ENCODE results near the gene PRMT5.
"Not testable (repeated sequence)": the region's sequence is repeated elsewhere in the genome, so short reads cannot be mapped to it uniquely, and the experiment has no call there.

The PRMT5 gene

GRCh38 chr14:22929104-22929960 lies at the start of gene PRMT5:
Gene PRMT5, minus strand, starts transcription at chr14:22929376. Its CDS starts 15 bp downstream, at chr14:22929361.
- DNase-seq (ENCODE audit: low read depth), result peak; percentile 100

DNA sequence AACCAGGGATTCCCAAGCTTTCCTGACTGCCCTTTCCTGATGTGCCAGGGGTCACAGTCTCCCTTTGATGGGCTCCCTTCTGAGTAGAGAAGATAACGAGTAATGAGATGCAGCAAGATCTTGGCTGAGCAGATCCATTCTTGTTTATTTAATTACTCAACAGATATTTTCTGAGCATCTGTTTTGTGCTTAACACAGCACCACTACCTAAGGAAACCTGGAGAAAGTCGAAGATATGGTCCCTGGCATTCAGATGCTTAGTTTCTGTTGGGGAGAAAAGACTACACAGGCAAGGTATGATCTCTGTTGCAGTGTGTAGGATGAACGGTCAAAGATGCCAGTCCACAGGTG lies 49.3 kb upstream of the PRMT5 start:
- DNase-seq (ENCODE audit: low read depth), result no peak

DNA sequence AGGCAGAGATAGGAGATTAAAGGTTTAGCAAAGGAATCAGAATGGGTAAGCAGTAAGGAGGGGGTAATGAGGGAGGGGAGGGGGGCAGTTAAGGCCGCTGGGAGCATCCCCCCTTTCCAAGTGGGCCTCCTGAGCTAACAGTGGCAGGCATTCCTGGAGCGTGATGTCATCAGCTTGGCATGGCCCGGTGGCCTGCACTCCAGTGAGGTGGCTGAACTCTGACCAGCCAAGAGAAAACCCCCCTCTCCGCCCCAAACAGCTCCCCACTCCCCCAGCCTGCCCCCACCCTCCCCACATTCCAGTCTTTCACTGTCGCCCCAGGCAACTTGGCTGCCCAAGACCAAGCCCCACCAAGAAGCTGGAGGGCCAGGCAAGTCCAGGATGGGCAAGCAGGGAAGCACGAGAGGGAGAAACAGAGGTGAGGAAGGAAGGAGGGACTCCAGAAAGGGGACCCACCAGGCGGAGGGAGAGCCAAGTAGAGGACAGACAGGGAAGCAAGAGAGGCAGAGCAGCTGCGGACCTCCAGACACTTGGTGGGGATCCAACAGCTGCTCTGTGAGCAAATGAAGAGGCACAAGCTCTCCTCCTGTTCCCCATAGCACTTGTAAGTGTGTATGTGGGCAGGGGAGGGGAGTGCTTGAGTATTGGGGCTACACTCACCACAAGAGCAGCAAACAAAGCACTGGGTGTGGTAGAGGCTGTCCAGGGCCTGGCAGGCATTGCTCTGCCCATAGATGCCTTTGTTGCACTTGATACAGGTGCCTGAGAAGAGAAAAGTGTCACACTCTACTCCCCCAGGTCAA lies 48.7 kb upstream of the PRMT5 start:
- peak; percentile 74 for DNase-seq (ENCODE audit: low read depth)

GRCh38 chr14:22977434-22977683 lies 48.2 kb upstream of the PRMT5 start:
- no peak for DNase-seq (ENCODE audit: low read depth)

DNA sequence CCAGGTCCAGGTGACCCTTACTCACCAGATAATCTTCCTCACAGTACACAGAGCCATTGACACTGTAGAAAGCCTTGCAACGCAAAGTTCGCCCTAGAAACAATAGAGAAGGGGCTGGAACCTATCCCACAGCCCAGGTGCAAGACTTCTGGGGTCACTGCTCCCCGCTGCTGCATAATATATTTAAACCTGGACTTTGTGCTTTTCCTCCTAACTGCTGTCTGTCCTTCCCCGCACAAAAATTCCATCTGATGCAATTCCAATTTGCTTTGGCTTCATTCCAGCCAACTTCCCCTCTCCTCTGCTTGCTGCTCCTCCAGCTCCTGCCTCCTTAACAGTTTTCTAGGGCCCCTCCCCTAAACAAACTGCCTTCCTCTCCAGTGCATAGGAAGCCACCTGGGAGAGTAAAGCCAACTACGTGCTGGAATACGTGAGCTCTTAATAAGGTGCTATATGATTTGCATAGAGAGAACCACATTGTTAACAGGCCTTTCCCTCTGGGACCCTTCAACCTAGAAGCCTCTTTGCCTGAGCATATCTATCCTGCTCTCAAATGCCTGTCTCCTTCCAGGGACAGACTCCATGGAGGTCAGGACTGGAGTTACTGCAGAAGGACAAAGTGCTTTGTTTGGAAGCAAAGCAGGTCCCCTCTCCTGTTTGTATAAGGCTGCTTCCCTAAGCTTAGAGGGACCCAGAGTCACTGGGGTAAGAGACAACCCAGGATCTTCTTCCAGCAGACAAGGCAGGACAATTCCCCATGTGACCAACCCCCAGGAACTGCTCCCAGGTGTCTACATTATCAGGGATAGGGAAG lies 47.7 kb upstream of the PRMT5 start:
- peak; percentile 47 for DNase-seq (ENCODE audit: low read depth)

DNA sequence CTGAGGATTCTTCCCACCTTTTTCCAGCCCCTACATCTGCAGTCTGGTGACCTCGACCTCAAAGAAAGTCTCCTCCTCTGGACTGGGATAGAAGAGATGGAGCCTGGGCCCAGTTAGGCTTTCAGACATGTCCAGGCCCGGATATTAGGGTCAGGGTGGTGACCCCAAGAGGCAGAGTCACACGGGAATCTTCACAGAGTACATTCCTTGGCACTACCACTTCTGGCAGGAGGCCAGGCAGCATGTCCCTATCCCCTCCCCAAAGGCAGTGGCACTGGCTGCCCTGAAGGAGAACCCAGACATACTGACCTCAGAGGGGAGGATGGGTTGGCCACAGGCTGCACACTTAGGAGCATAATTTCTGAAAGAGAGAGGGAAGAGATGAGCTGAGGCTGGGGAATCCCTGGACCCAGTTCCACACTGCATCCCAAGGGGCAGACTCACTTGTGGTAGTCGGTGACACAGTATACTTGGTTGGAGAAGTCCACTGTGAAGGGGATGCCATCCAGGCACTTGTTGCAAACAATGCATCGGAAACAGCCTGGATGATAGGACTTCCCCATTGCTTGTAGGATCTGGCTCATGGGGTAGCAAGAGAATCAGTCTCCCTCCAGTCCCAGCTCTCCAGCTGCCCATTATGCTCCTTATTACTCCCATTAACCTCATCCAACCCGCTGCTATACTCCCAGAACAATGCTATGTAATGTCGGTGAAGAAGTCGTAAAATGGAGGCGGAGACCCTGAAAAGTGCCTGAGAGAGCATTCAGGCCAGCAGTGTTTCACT lies 45.5 kb upstream of the PRMT5 start:
- no peak for DNase-seq (ENCODE audit: low read depth)

GRCh38 chr14:22973217-22974032 lies 44.2 kb upstream of the PRMT5 start:
- DNase-seq (ENCODE audit: low read depth), result peak; percentile 65

DNA sequence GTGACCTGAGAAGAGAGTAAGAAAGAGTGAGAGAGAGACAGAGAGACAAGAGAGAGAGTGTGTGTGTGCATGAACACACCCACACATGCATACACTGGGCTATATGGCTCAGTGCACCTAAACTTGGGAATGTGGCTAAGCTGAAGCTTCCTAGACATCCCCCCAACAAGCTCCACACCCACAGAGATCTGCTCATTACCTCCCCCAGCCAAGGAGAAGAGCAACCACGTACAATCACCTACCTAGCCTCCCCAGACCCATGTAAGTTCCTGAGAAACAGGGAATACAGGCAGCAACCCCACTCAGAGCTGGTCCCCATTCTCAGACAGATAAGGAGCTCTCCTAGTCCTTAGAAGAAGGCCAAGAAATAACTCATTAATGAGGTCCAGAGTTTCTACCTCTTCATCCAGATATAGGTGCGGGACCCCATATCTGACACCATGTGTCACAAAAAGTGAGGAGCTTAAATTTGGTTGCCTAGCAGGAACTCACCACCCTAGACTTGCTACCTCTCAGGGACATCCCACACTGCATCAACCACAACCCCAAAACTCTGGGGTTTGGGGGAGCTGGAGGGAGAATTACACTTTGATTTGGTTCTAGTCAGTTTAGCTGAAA lies 43.2 kb upstream of the PRMT5 start:
- no peak for DNase-seq (ENCODE audit: low read depth)

DNA sequence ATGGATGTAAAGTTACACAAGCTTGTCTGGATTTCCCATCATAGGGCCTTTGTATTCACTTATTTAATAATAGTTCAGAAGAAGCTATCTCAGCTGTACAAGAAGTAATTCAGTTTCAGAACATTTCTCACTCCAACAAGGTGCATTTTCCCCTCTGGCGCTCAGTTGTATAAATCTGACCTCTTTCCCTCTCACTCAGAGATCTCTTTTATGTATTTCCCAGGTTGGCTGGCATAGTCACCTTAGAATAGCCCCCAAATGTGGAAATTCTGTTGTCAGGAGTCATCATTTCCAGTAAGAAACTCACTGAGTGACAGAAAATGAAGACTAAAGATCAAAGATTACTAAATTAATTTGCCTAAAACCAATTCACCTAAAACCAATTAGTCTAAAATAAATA lies 42.0 kb upstream of the PRMT5 start:
- no peak for DNase-seq (ENCODE audit: low read depth)

- DNase-seq (ENCODE audit: low read depth), result no peak
Measured at GRCh38 chr14:22966783-22967269, 37.6 kb upstream of the PRMT5 start.

GRCh38 chr14:22965916-22966782 lies 37.0 kb upstream of the PRMT5 start:
- not testable (repeated sequence) for DNase-seq (ENCODE audit: low read depth)

DNA sequence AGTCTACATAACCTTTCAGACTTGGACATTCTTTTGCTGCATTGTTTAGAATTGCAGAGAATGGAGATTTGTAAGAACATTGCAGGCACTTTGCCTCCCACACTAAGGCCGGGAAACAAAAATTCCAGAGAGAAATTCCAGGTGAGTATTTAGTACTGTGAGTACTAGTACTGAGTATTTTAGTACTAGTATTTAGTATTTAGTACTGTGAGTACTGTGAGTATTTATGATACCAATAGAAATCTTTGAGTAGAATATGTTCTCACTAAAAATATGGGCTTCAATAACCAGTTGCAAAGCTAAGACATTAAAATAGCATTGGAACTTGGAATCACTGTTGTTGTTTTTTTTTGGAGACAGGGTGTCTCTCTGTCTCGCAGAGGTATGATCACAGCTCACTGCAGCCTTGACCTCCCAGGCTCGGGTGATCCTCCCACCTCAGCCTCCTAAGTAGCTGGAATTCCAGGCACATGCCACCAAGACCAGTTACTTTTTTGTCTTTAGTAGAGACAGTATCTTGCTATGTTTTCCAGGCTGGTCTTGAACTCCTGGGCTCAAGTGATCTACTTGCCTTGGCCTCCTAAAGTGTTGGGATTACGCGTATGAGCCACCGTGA lies 33.0 kb upstream of the PRMT5 start:
- no peak for DNase-seq (ENCODE audit: low read depth)

- no peak for DNase-seq (ENCODE audit: low read depth)
Measured at GRCh38 chr14:22955702-22956569, 26.8 kb upstream of the PRMT5 start.

DNA sequence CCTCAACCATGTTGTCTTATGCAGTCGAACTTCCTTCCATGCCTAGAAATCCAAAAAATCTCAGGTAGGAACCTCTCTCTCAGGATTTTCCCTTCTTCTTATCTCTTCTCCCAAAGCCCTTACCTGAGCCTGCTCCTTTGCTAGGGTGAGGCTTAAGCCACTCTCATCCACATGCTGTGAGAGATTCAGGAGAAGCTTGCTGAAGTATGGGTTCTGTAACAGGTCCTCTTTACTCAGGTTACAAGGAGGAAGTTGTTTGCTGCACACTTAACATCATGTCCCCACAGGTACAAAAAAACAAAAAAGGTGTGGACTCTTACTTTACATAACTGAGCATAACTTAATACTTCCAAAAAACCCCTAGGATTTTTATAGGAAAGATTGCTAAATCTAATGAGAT lies 23.2 kb upstream of the PRMT5 start:
- DNase-seq (ENCODE audit: low read depth), result no peak

- DNase-seq (ENCODE audit: low read depth), result not testable (repeated sequence)
Measured at GRCh38 chr14:22951795-22952194, 22.6 kb upstream of the PRMT5 start.

- no peak for DNase-seq (ENCODE audit: low read depth)
Measured at GRCh38 chr14:22945642-22946041, 16.5 kb upstream of the PRMT5 start.

DNA sequence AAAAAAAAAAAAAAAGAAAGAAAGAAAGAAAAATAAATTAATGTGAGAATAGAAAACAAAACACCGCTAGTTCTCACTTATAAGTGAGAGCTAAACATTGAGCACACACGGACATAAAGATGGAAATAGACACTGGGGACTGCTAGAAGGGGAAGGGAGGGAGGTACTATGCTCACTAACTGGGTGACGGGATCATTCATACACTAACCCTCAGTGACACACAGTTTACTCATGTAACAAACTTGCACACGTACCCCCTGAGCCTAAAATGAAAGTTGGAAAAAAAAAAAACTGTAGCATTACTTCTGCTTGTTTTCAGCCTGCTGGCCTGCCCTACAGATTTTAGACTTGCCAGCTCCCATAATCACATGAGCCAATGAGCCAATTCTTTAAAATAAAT lies 10.5 kb upstream of the PRMT5 start:
- DNase-seq (ENCODE audit: low read depth), result no peak

- no peak for DNase-seq (ENCODE audit: low read depth)
Measured at GRCh38 chr14:22935156-22935555, 6.0 kb upstream of the PRMT5 start.
